ENCODE measurements around the gene SAMM50. TPM values are rescaled to one million over a fixed set of nuclear protein-coding genes. Genes with fewer than 3 reads are reported as not detected.

Gene SAMM50
- total and polyA plus RNA-seq, 2 donors (not counting 1 experiment from before 2014, with no cell fraction given) = 32.9 to 45.7 TPM

- Histone ChIP-seq H2AFZ (ENCODE audit: low read length) (no peak overlapping the region), H3K4me2 (ENCODE audit: extremely low read depth, insufficient read depth, low read length) (no peak overlapping the region), H3K4me1 (ENCODE audit: control insufficient read depth, extremely low read depth, insufficient read depth, low read length) (no peaks in the 10 kb centered on the region), H3K9ac (ENCODE audit: insufficient read depth, low read length) (no peak overlapping the region), H3K27ac (ENCODE audit: insufficient read depth, low read length) (no peak overlapping the region), H4K20me1 (ENCODE audit: control insufficient read depth, extremely low read depth, insufficient read depth, low read length) (no peaks in the 10 kb centered on the region), H3K36me3 (ENCODE audit: control insufficient read depth, insufficient read depth, low read length) (no peaks in the 10 kb centered on the region), H3K79me2 (ENCODE audit: control insufficient read depth, insufficient read depth, low read length) (no peaks in the 10 kb centered on the region), H3K4me3 (replicated peaks in 1 of 4; ENCODE audit: control extremely low read depth in 1 of 4, insufficient read depth in 1 of 4, low read depth in 3 of 4, low read length in 4 of 4) (no peak overlapping the region), H3K27me3 (ENCODE audit: control insufficient read depth, insufficient read depth, low read length) (no peaks in the 10 kb centered on the region), H3K9me3 (ENCODE audit: control insufficient read depth, insufficient read depth, low read depth, low read length) (no peaks in the 10 kb centered on the region)
- no peak for TF ChIP-seq CTCF (conservative IDR thresholded peaks at IDR 0.05 in 1 of 2, IDR thresholded peaks at IDR 0.05 in 1 of 2; ENCODE audit: low read depth in 1 of 2, low read length in 2 of 2)
- DNase-seq (ENCODE audit: low read depth in 2 of 2) = no peak
These were observed 48.8 kb downstream of the SAMM50 start for GRCh38 chr22:44004104-44004460.

GRCh38 chr22:44005524-44005923, 50.3 kb downstream of the SAMM50 start:
- Histone ChIP-seq H3K4me2 (ENCODE audit: extremely low read depth, insufficient read depth, low read length) (no peak overlapping the region), H3K36me3 (ENCODE audit: control insufficient read depth, insufficient read depth, low read length) (no peaks in the 10 kb centered on the region), H3K9ac (ENCODE audit: insufficient read depth, low read length) (no peak overlapping the region), H4K20me1 (ENCODE audit: control insufficient read depth, extremely low read depth, insufficient read depth, low read length) (no peaks in the 10 kb centered on the region), H3K4me1 (ENCODE audit: control insufficient read depth, extremely low read depth, insufficient read depth, low read length) (no peaks in the 10 kb centered on the region), H3K27ac (ENCODE audit: insufficient read depth, low read length) (no peak overlapping the region), H2AFZ (ENCODE audit: low read length) (no peak overlapping the region), H3K4me3 (replicated peaks in 1 of 4; ENCODE audit: control extremely low read depth in 1 of 4, insufficient read depth in 1 of 4, low read depth in 3 of 4, low read length in 4 of 4) (no peak overlapping the region), H3K27me3 (ENCODE audit: control insufficient read depth, insufficient read depth, low read length) (no peaks in the 10 kb centered on the region), H3K9me3 (ENCODE audit: control insufficient read depth, insufficient read depth, low read depth, low read length) (no peaks in the 10 kb centered on the region), H3K79me2 (ENCODE audit: control insufficient read depth, insufficient read depth, low read length) (no peaks in the 10 kb centered on the region)
- no peak for TF ChIP-seq CTCF (conservative IDR thresholded peaks at IDR 0.05 in 1 of 2, IDR thresholded peaks at IDR 0.05 in 1 of 2; ENCODE audit: low read depth in 1 of 2, low read length in 2 of 2)
- no peak for TF ChIP-seq EZH2 (IDR thresholded peaks at IDR 0.05; ENCODE audit: low read length, missing control alignments)
- no peak for DNase-seq (ENCODE audit: low read depth in 2 of 2)

GRCh38 chr22:44012162-44012561, 56.9 kb downstream of the SAMM50 start:
- Histone ChIP-seq H3K27ac (ENCODE audit: insufficient read depth, low read length) (no peak overlapping the region), H3K9ac (ENCODE audit: insufficient read depth, low read length) (no peak overlapping the region), H3K79me2 (ENCODE audit: control insufficient read depth, insufficient read depth, low read length) (no peaks in the 10 kb centered on the region), H3K4me2 (ENCODE audit: extremely low read depth, insufficient read depth, low read length) (no peak overlapping the region), H2AFZ (ENCODE audit: low read length) (no peak overlapping the region), H3K9me3 (ENCODE audit: control insufficient read depth, insufficient read depth, low read depth, low read length) (no peaks in the 10 kb centered on the region), H3K4me1 (ENCODE audit: control insufficient read depth, extremely low read depth, insufficient read depth, low read length) (no peaks in the 10 kb centered on the region), H4K20me1 (ENCODE audit: control insufficient read depth, extremely low read depth, insufficient read depth, low read length) (no peaks in the 10 kb centered on the region), H3K27me3 (ENCODE audit: control insufficient read depth, insufficient read depth, low read length) (no peaks in the 10 kb centered on the region), H3K36me3 (ENCODE audit: control insufficient read depth, insufficient read depth, low read length) (no peaks in the 10 kb centered on the region), H3K4me3 (replicated peaks in 1 of 4; ENCODE audit: control extremely low read depth in 1 of 4, insufficient read depth in 1 of 4, low read depth in 3 of 4, low read length in 4 of 4) (no peak overlapping the region)
- no peak for DNase-seq (ENCODE audit: low read depth in 2 of 2)
- TF ChIP-seq CTCF (conservative IDR thresholded peaks at IDR 0.05 in 1 of 2, IDR thresholded peaks at IDR 0.05 in 1 of 2; ENCODE audit: low read depth in 1 of 2, low read length in 2 of 2) (no peak), EZH2 (IDR thresholded peaks at IDR 0.05; ENCODE audit: low read length, missing control alignments) (no peak)
